GM21381 (cell line): Measurements from ENCODE around the gene BTN2A1.
"Not testable (repeated sequence)": the region's sequence is repeated elsewhere in the genome, so short reads cannot be mapped to it uniquely, and the experiment has no call there.

Experiments
- ATAC-seq: cut with Tn5 transposase; IDR thresholded peaks from one replicate; pipeline ENCODE4 v1.9.1; 2021; ENCODE audit warnings: mild to moderate bottlenecking, moderate library complexity; ENCODE audit not compliant: unreplicated experiment

BTN2A1 gene

GRCh38 chr6:26489996-26490964 is 32.5 kb downstream of the BTN2A1 start:
- no peak for ATAC-seq

GRCh38 chr6:26491604-26492003 is 33.8 kb downstream of the BTN2A1 start:
- ATAC-seq, result no peak

- ATAC-seq, result no peak
Measured at GRCh38 chr6:26493258-26493657, 35.5 kb downstream of the BTN2A1 start.

- no peak for ATAC-seq
Measured at GRCh38 chr6:26494117-26494516, 36.4 kb downstream of the BTN2A1 start.

- ATAC-seq, result no peak
Measured at GRCh38 chr6:26495281-26495680, 37.5 kb downstream of the BTN2A1 start.

- no peak for ATAC-seq
Measured at GRCh38 chr6:26497610-26498009, 39.9 kb downstream of the BTN2A1 start.

DNA sequence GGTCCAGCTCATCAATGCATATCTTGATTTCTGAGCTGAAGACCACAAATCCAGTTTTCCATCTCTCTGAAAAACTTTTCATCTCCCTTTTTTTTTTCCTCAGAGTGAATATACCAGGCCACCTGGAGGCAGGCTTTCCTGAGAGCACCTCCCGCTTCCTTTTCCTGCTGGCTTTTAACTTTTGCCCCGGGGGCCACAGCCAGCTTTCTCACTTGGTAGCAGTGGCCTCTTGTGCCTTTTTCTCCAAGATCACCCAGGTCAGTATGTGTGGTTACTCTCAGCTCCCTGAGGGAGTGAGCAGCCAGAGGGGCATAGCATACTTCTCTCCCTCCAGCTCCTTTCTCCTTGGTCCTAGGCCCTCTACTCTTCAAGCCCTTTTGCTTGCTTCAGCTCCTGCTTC is 42.3 kb downstream of the BTN2A1 start, which contains the start of gene BTN1A1:
Gene BTN1A1 (plus strand): TSS at position 202 of the 400 bp plus-strand sequence. CDS start 984 bp downstream, outside the sequence.
- ATAC-seq, result no peak

DNA sequence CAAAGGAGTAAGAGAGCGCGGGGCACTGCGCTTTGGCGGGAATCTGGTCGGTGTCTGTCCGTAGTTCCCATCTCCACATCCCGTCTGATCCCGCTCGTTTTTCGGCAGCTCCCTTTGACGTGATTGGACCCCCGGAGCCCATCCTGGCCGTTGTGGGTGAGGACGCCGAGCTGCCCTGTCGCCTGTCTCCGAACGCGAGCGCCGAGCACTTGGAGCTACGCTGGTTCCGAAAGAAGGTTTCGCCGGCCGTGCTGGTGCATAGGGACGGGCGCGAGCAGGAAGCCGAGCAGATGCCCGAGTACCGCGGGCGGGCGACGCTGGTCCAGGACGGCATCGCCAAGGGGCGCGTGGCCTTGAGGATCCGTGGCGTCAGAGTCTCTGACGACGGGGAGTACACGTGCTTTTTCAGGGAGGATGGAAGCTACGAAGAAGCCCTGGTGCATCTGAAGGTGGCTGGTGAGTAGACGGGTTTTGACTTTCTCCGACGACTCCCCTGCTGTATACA is 43.8 kb downstream of the BTN2A1 start:
- no peak for ATAC-seq

DNA sequence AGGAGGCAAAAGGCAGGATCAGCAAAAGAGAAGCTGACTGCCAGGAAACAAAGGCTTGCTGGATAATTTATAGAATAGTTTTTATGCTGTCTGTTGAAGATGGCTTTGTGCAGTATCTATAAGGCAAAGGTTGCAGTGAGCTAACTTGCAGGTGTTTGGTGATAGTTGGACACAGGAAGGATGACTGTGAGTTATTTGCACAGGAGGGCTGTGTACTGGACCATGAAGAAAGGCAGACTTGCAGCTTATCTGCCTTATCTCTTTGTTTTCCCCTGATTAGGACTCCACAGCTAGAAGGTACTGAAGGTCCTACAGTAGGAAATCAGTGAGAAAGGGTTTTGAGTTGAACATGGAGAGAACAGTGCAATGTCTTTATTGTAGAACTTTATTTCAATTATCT is 44.4 kb downstream of the BTN2A1 start:
- no peak for ATAC-seq

DNA sequence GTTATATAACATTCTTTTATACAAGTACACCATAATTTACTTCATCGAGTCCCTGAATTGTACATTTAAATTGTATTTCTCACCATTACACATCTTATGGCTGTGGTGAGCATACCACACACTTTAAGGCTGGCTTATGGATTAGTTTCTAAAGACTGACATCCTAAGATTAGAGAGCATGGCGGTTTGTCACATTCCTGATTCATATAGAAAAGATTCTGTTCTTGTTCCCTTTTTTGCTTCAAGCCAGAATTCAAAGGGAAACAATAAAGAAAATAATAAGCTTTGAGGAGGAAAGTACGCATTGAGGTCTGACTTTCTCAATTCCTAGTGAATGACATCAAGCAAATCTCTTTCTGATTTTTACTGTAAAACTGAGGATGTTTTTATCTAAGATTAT is 44.9 kb downstream of the BTN2A1 start:
- ATAC-seq, result no peak

DNA sequence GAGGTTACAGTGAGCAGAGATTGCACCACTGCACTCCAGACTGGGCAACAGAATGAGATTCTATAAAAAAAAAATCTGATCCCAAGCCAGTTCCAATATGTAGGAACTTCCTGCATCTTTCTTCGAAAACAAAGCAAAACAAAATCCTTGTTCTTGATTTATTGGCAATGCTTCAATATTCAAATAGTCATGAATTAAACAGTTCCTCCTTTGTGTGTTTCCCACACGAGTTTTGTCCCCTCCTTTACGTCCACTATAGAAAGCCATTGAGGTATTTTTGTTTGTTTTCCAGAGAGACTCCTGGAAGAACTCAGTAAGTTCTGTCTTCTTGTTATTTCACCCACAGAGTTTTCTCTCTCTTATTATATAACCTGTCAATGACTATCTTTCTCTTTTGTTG is 49.9 kb downstream of the BTN2A1 start:
- no peak for ATAC-seq

DNA sequence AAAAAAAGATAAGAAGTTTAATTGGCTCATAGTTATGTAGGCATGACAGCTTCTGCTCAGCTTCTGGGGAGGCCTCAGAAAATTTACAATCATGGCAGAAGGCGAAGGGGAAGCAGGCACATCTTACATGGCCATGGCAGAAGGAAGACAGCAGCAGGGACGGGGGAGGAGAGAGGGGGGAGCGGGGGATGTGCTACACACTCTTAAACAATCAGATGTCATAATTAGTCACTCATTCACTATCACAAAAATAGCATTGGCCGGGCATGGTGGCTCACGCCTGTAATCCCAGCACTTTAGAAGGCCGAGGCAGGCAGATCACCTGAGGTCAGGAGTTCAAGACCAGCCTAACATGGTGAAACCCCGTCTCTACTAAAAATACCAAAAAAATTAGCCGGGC is 53.3 kb downstream of the BTN2A1 start:
- not testable (repeated sequence) for ATAC-seq

DNA sequence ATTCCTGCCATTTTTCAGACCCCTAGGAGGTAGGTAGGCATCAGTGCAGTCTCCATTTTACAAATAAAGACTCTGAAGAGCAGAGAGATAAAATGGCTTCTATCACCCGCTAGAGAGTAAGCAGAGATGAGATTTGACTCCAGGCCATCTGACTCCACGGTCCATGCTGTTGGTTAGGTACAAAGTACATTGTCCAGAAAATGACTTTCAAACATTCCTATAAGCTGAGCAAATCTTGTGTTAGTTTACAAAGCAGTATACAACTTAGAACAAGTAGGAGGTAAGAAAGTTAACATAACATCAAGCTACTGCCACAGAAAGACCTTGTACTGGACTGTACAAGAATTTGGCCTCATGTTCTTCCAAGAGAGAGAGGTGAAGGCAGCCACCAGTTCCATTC is 57.2 kb downstream of the BTN2A1 start:
- no peak for ATAC-seq

DNA sequence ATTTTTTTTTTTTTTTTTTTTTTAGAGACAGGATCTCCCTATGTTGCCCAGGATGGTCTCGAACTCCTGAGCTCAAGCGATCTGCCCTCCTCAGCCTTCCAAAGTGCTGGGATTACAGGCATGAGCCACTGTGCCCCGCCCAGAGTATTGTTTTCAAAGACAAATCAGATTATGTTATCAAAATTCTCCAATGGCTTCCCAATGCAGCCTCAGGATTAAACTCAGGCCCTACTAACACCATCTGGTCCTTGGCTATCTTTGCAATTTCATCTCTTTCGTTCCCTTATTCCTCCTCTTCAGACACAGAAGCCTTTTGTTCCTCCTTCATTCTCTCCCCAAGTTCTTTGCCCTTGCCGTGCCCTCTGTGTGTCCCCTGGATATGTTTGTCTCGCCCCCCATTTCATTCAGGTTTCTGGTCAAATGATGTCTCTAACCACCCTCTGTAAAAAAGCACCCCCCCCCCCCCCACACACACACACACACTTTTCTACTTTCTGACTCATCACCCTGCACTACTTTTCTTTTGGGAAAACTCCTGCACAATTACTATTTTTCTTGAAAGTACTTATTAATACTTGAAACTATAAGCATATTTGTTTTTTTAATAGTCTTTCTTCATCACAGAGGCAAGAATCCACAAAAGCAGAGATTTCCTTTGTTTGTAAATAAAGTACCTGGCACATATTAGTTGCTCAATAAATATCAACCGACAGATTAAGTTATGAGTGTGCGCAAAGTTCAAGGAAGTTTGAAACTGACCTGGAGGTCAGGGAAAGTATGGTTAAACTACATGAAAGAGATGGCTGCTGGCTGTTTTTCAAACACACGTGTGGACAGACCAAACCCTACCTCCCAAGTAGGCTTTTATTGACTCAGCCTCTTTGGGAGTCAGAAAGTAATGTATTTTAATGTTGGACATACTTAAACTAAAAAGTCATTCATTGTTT is 59.0 kb downstream of the BTN2A1 start:
- no peak for ATAC-seq
